SK-N-SH (cell line): ENCODE data around the gene POLA1. TPM values are rescaled to one million over a fixed set of nuclear protein-coding genes. Genes with fewer than 3 reads are reported as not detected.

Experiments
- CTCF ChIA-PET: fragments of 300-600, 350-600 bp; formaldehyde crosslinking; extraction: SDS; loops from one replicate; lab custom pipeline; 2021; lab: Yijun Ruan, JAX
- POLR2A ChIA-PET: fragments of 350-600 bp; sonication (Branson Sonifier 250); formaldehyde crosslinking; extraction: SDS; loops from one replicate; lab custom pipeline; 2020; ENCODE audit warnings: antibody characterized with exemption, inconsistent platforms; lab: Yijun Ruan, JAX
- DNase-seq: peaks from one replicate; pipeline ENCODE4 v3.0.0; 2012
- H2AFZ ChIP-seq: fragments of 200-600 bp; sonication (generic); 2 replicates; pipeline ENCODE4 v1.8.1; 2016; ENCODE audit warnings: antibody characterized with exemption, mild to moderate bottlenecking, low read depth
- H3F3A ChIP-seq: fragments of 200-600 bp; sonication (generic); replicated peaks from 2 replicates; pipeline ENCODE3; 2016; ENCODE audit warnings: antibody characterized with exemption, mild to moderate bottlenecking; ENCODE audit not compliant: insufficient read depth
- H3K27ac ChIP-seq, 2 experiments: fragments of 200-500 bp in 1 of 2; fragments of 200-600 bp in 1 of 2; sonication (Bioruptor generic) in 1 of 2; sonication (generic), shearing (Covaris generic) in 1 of 2; 2 replicates each; pipeline versions ENCODE4 v1.5.1 to v1.6.1; 2014 to 2016; ENCODE audit warnings: low read depth in 2 of 2, inconsistent platforms in 1 of 2, low read length in 1 of 2, mild to moderate bottlenecking in 1 of 2, mixed read lengths in 1 of 2
- H3K27me3 ChIP-seq: fragments of 200-600 bp; sonication (generic), shearing (Covaris generic); 2 replicates; pipeline ENCODE4 v1.6.1; 2016; ENCODE audit warnings: mixed run types; ENCODE audit not compliant: insufficient read depth
- H3K36me3 ChIP-seq, 2 experiments: fragments of 200-500 bp in 1 of 2; fragments of 200-600 bp in 1 of 2; sonication (Bioruptor generic) in 1 of 2; sonication (generic) in 1 of 2; replicated peaks in 1 of 2; 2 replicates each; pipeline versions ENCODE3 to v1.5.1; 2014 to 2016; ENCODE audit warnings: low read length in 1 of 2, mild to moderate bottlenecking in 1 of 2; ENCODE audit not compliant: insufficient read depth in 2 of 2, control insufficient read depth in 1 of 2
- H3K4me1 ChIP-seq, 2 experiments: fragments of 200-500 bp in 1 of 2; fragments of 200-600 bp in 1 of 2; sonication (Bioruptor generic) in 1 of 2; sonication (generic), shearing (Covaris generic) in 1 of 2; 2 replicates each; pipeline versions ENCODE4 v1.5.1 to v1.6.1; 2014 to 2016; ENCODE audit warnings: low read depth in 1 of 2, low read length in 1 of 2, mixed run types in 1 of 2; ENCODE audit not compliant: insufficient read depth in 2 of 2, control insufficient read depth in 1 of 2
- H3K4me2 ChIP-seq: fragments of 200-600 bp; sonication (generic), shearing (Covaris generic); 2 replicates; pipeline ENCODE4 v1.6.1; 2017; ENCODE audit warnings: mixed run types
- H3K4me3 ChIP-seq, 2 experiments: fragments of 200-500 bp in 1 of 2; fragments of 200-600 bp in 1 of 2; sonication (Bioruptor generic) in 1 of 2; sonication (generic), shearing (Covaris generic) in 1 of 2; 2 replicates each; pipeline versions ENCODE4 v1.5.1 to v1.8.1; 2014 to 2016; ENCODE audit warnings: low read depth in 2 of 2, inconsistent platforms in 1 of 2, low read length in 1 of 2, mild to moderate bottlenecking in 1 of 2, mixed read lengths in 1 of 2, moderate library complexity in 1 of 2
- H3K79me2 ChIP-seq: fragments of 200-600 bp; sonication (generic); 2 replicates; pipeline ENCODE4 v1.8.1; 2017; ENCODE audit warnings: mild to moderate bottlenecking; ENCODE audit not compliant: insufficient read depth
- H3K9ac ChIP-seq: fragments of 200-600 bp; sonication (generic); 2 replicates; pipeline ENCODE4 v1.6.1; 2017; ENCODE audit warnings: mixed run types
- H3K9me2 ChIP-seq: fragments of 200-600 bp; sonication (generic); 2 replicates; pipeline ENCODE4 v1.6.1; 2017; ENCODE audit warnings: mixed run types
- H3K9me3 ChIP-seq: fragments of 200-600 bp; sonication (generic); 2 replicates; pipeline ENCODE4 v1.6.1; 2017; ENCODE audit warnings: mixed run types, mild to moderate bottlenecking, moderate library complexity
- H4K20me1 ChIP-seq: fragments of 200-600 bp; sonication (generic); 2 replicates; pipeline ENCODE4 v1.6.1; 2017; ENCODE audit warnings: mild to moderate bottlenecking, mixed run types; ENCODE audit not compliant: insufficient read depth
- CHD2 ChIP-seq: fragments of 150-350 bp; IDR thresholded peaks from 2 replicates; pipeline ENCODE4 v1.6.1; 2018; ENCODE audit warnings: low read length; ENCODE audit not compliant: partially characterized antibody
- EZH2phosphoT487 ChIP-seq: fragments of 200-600 bp; sonication (generic); IDR thresholded peaks from 2 replicates; pipeline ENCODE4 v1.6.1; 2017; ENCODE audit warnings: low read depth, mixed run types, mild to moderate bottlenecking, antibody characterized with exemption, moderate library complexity, borderline replicate concordance
- FOXM1 ChIP-seq: IDR thresholded peaks from 2 replicates; pipeline ENCODE4 v1.4.0; 2012; ENCODE audit warnings: low read depth, mild to moderate bottlenecking
- JUND ChIP-seq: IDR thresholded peaks from 2 replicates; pipeline ENCODE4 v1.4.0; 2012
- MEF2A ChIP-seq: IDR thresholded peaks from 2 replicates; pipeline ENCODE4 v1.4.0; 2012; ENCODE audit warnings: low read depth, borderline replicate concordance
- NFIC ChIP-seq: IDR thresholded peaks from 2 replicates; pipeline ENCODE4 v1.4.0; 2012; ENCODE audit warnings: borderline replicate concordance
- NRF1 ChIP-seq: IDR thresholded peaks from 2 replicates; pipeline ENCODE4 v1.6.1; 2012; ENCODE audit warnings: low read depth, mild to moderate bottlenecking, low read length
- RCOR1 ChIP-seq: fragments of 150-350 bp; IDR thresholded peaks from 2 replicates; pipeline ENCODE4 v1.6.1; 2017; ENCODE audit warnings: antibody characterized with exemption, low read length
- RXRA ChIP-seq: IDR thresholded peaks from 2 replicates; pipeline ENCODE4 v1.4.0; 2012; ENCODE audit warnings: low read depth, mild to moderate bottlenecking, borderline replicate concordance
- SIN3A ChIP-seq: IDR thresholded peaks from 2 replicates; pipeline ENCODE4 v1.6.1; 2012; ENCODE audit warnings: low read depth, mild to moderate bottlenecking, low read length, moderate library complexity, borderline replicate concordance
- TEAD4 ChIP-seq: IDR thresholded peaks from 2 replicates; pipeline ENCODE4 v1.4.0; 2012; ENCODE audit warnings: mild to moderate bottlenecking, borderline replicate concordance; ENCODE audit not compliant: insufficient read depth
- WGBS: methylation state at CpG from one replicate; pipeline ENCODE4 v1.1.6; 2017; ENCODE audit warnings: low lambda C conversion rate; 5-methylcytosine and 5-hydroxymethylcytosine counted together
- polyA plus RNA-seq, 3 experiments: library from polyadenylated mRNA; depleted of rRNA; stranded (reverse); fragments of >200 nt; gene quantifications; 2 replicates each; pipeline ENCODE4 v1.2.3, GENCODE V29; 2012
- TF ChIP-seq, protein P1 (sequence below): IDR thresholded peaks from 2 replicates; pipeline ENCODE4 v1.4.0; 2012; ENCODE audit warnings: low read depth, borderline replicate concordance
- TF ChIP-seq, protein P2 (sequence below): fragments of 200-600 bp; sonication (generic); IDR thresholded peaks from 2 replicates; pipeline ENCODE4 v1.6.1; 2017; ENCODE audit warnings: antibody characterized with exemption, mild to moderate bottlenecking, moderate library complexity

POLA1 gene
- polyA plus RNA-seq, 1 of the 3 experiments (the other 2 are of a cell fraction): 2.8 TPM

DNA sequence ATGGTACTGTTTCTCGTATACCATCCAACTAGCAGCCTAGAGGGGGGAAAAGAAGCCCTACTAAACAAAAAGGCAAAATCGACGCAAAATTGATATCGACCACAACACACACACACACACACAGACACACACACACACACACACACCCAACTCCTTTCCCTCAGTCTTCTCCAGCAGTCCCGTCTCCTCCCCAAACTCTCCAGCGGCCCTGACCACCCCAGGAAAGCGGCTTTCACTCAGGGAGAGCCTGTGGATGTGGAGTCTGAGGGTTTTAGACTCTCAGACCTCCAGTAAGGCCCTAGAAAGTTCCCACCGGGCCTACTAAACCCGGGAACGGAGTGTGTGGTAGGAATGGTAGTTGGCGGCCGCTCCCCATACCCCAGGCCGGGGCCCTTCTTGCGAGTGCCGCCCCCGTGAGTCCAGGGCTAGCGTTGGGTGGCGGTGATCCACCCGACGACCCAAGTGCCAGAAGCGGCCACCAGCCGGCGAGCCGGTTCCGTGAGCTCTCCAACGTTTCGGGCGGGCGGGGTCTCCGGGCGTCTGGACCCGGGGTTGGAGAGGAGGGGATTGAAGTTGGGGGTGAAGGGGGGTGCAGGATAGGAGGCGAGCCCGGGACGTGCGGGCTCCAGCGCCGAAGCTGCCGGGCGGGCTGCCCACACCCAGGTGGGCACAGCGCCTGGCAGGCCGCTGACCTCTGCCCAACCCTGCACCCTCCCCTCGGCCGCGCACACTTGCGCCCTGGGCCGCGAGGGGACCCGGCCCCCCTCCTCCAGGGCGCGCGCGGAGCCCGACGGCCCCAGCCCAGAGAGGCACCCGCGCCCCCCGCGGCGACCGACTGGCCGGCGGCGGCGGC is 308.3 kb downstream of the POLA1 start:
- peaks cover 6% of the 10 kb centered on the region; the same call in 1 of the 2 replicates for H3K27me3 ChIP-seq
- POLR2A ChIA-PET: no interaction called here
- no peak overlapping the region for H2AFZ ChIP-seq
- H3K4me2 ChIP-seq: no peak overlapping the region
- H3K4me3 ChIP-seq: no peak overlapping the region
- DNase-seq: no peak
- TF ChIP-seq TEAD4: no peak
- TF ChIP-seq, all 33 proteins: peak for 0
- Histone ChIP-seq H3K36me3 (no peaks in the 10 kb centered on the region), H3K9ac (no peak overlapping the region), H3K9me3 (no peaks in the 10 kb centered on the region), H4K20me1 (no peaks in the 10 kb centered on the region), H3K27ac (no peak overlapping the region), H3F3A (no peaks in the 10 kb centered on the region), H3K4me1 (no peaks in the 10 kb centered on the region), H3K79me2 (no peaks in the 10 kb centered on the region), H3K9me2 (no peaks in the 10 kb centered on the region)
- CTCF ChIA-PET: no interaction called here
- 65% methylated on average over 17 of the region's 65 CpGs for WGBS

DNA sequence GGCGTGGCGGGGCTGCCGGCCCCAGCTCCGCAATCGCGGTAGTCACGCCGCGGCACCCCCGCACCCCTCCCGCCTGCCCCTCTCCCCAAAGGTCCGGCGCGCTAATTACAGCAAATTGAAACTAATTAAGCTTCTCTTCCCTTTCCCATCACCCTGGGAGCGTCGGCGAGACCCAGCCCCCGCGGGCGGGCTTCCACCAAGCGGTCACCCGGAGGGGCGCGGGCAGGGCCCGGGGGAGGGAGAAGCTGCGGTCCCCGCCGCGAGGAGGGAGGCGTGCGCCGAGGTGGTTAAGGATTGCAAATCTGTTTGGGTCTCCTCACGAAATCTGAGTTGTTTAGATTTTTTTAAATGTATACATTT is 308.9 kb downstream of the POLA1 start:
- no peak overlapping the region for H3K4me3 ChIP-seq
- H2AFZ ChIP-seq: no peak overlapping the region
- 85% methylated on average over 25 of the region's 33 CpGs for WGBS
- H3K27ac ChIP-seq: no peak overlapping the region
- no peaks in the 10 kb centered on the region for H3K79me2 ChIP-seq
- DNase-seq: no peak
- H3K9me2 ChIP-seq: no peaks in the 10 kb centered on the region
- no peaks in the 10 kb centered on the region for H4K20me1 ChIP-seq
- no peaks in the 10 kb centered on the region for H3F3A ChIP-seq
- H3K9me3 ChIP-seq: no peaks in the 10 kb centered on the region
- no peaks in the 10 kb centered on the region for H3K4me1 ChIP-seq
- no peaks in the 10 kb centered on the region for H3K36me3 ChIP-seq
- CTCF ChIA-PET: no interaction called here
- H3K9ac ChIP-seq: no peak overlapping the region
- H3K27me3 ChIP-seq: peaks cover 6% of the 10 kb centered on the region; the same call in 1 of the 2 replicates
- POLR2A ChIA-PET: no interaction called here
- no peak for TF ChIP-seq RCOR1
- H3K4me2 ChIP-seq: no peak overlapping the region

DNA sequence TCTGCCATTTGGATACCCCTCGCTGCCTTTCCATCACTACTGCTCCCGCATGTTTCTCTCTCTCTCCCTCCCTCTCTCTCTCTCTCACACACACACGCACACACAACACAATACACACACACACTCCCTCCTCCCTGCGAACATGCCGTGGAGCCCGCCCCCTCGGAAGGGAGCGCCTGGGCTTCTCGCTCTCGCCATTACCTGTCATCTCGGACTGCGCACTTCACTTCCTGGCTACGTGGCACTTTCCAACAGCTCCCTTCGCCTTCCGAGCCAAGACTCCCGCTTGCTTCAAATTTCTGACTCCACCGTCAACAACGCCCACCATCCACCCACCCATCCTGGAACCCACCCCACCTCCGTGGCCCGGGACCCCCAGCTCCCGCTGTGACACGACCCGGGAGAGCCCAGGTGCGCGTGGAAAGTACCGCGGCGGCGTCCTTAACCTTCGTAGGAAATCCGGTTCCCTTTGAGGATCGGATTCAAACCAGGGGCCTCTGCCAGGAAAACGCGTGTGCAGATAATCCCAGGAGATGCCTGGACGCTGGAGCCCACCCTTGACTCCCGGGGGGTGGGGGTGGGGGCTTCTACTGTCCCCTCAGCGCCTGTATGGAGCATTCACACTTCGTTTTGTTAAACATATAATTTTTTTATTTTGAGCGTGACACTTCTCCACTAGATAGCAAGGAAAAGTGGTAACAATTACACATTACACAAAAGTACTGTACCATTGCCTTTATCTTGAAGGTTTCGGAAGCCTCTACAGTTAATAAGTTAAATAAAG is 309.5 kb downstream of the POLA1 start:
- no peak overlapping the region for H3K9ac ChIP-seq
- H3K9me3 ChIP-seq: no peaks in the 10 kb centered on the region
- no peaks in the 10 kb centered on the region for H4K20me1 ChIP-seq
- ChIA-PET CTCF (no interaction called here), POLR2A (no interaction called here)
- no peaks in the 10 kb centered on the region for H3K9me2 ChIP-seq
- H3K27me3 ChIP-seq: peaks cover 6% of the 10 kb centered on the region; the same call in 1 of the 2 replicates
- no peak for DNase-seq
- no peak overlapping the region for H3K4me2 ChIP-seq
- no peaks in the 10 kb centered on the region for H3F3A ChIP-seq
- H3K36me3 ChIP-seq: no peaks in the 10 kb centered on the region
- H3K27ac ChIP-seq: no peak overlapping the region
- no peaks in the 10 kb centered on the region for H3K4me1 ChIP-seq
- no peak overlapping the region for H3K4me3 ChIP-seq
- 63% methylated on average over 40 of the region's 40 CpGs for WGBS
- no peaks in the 10 kb centered on the region for H3K79me2 ChIP-seq
- no peak overlapping the region for H2AFZ ChIP-seq
- TF ChIP-seq, protein P1, sequence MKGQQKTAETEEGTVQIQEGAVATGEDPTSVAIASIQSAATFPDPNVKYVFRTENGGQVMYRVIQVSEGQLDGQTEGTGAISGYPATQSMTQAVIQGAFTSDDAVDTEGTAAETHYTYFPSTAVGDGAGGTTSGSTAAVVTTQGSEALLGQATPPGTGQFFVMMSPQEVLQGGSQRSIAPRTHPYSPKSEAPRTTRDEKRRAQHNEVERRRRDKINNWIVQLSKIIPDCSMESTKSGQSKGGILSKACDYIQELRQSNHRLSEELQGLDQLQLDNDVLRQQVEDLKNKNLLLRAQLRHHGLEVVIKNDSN: no peak
- TF ChIP-seq, protein P2, sequence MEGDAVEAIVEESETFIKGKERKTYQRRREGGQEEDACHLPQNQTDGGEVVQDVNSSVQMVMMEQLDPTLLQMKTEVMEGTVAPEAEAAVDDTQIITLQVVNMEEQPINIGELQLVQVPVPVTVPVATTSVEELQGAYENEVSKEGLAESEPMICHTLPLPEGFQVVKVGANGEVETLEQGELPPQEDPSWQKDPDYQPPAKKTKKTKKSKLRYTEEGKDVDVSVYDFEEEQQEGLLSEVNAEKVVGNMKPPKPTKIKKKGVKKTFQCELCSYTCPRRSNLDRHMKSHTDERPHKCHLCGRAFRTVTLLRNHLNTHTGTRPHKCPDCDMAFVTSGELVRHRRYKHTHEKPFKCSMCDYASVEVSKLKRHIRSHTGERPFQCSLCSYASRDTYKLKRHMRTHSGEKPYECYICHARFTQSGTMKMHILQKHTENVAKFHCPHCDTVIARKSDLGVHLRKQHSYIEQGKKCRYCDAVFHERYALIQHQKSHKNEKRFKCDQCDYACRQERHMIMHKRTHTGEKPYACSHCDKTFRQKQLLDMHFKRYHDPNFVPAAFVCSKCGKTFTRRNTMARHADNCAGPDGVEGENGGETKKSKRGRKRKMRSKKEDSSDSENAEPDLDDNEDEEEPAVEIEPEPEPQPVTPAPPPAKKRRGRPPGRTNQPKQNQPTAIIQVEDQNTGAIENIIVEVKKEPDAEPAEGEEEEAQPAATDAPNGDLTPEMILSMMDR: no peak
- no peak for TF ChIP-seq RXRA
- no peak for TF ChIP-seq JUND
- no peak for TF ChIP-seq SIN3A
- TF ChIP-seq NRF1: no peak
- no peak for TF ChIP-seq NFIC
- TF ChIP-seq CHD2: no peak
- TF ChIP-seq EZH2phosphoT487: no peak
- TF ChIP-seq TEAD4: no peak
- TF ChIP-seq FOXM1: no peak
- TF ChIP-seq MEF2A: no peak
